Spinal cord (tissue), 10 donors: ENCODE results near the gene SASH3. TPM values are rescaled to one million over a fixed set of nuclear protein-coding genes. Genes with fewer than 3 reads are reported as not detected.

Source experiments
- DNase-seq, 6 donors: peaks; one replicate each; pipeline versions ENCODE4 v3.0.0 to v3.0.0-alpha.2; 2013 to 2015; ENCODE audit warnings: low spot score in 6 of 6, low read depth in 4 of 6
- H3K27ac ChIP-seq: one replicate; pipeline ENCODE4 v1.5.1; 2013; ENCODE audit warnings: low read depth, low read length, control low read depth
- H3K27me3 ChIP-seq: one replicate; pipeline ENCODE4 v1.6.1; 2013; ENCODE audit warnings: low read length; ENCODE audit not compliant: control insufficient read depth, insufficient read depth
- H3K36me3 ChIP-seq: one replicate; pipeline ENCODE4 v1.6.1; 2013; ENCODE audit warnings: low read length; ENCODE audit not compliant: control insufficient read depth, insufficient read depth
- H3K4me1 ChIP-seq: one replicate; pipeline ENCODE4 v1.6.1; 2013; ENCODE audit warnings: low read length; ENCODE audit not compliant: control insufficient read depth, insufficient read depth
- H3K4me3 ChIP-seq: one replicate; pipeline ENCODE4 v1.5.1; 2013; ENCODE audit warnings: low read depth, low read length, control low read depth
- H3K9me3 ChIP-seq: one replicate; pipeline ENCODE4 v1.6.1; 2013; ENCODE audit warnings: low read length; ENCODE audit not compliant: control insufficient read depth, insufficient read depth
- WGBS: methylation state at CpG from one replicate; pipeline ENCODE4 v1.1.5; 2013; ENCODE audit warnings: missing lambda C conversion rate; ENCODE audit not compliant: insufficient coverage; 5-methylcytosine and 5-hydroxymethylcytosine counted together
- polyA plus RNA-seq, 2 donors: library from polyadenylated mRNA; unstranded; fragments of 120-200 nt; gene quantifications; one replicate each; pipeline ENCODE4 v1.2.1, GENCODE V29; 2013; ENCODE audit not compliant: insufficient read length in 2 of 2
- small RNA-seq: library from RNA; depleted of rRNA; stranded (forward); fragments of <200 nt; gene quantifications from one replicate; pipeline ENCODE3, GENCODE V24; 2014; ENCODE audit warnings: low replicate concordance
- total RNA-seq, 2 donors: library from RNA; depleted of rRNA in 1 of 2; stranded (reverse); fragments of 120-200 nt in 1 of 2; fragments of >200 nt in 1 of 2; gene quantifications; one replicate each; pipeline versions ENCODE4 v1.2.3 to v1.2.4, GENCODE V29; 2013 to 2014
- donor health status: healthy.

Gene SASH3
- total and polyA plus RNA-seq, 4 donors, result 4.8 to 8.2 (median 5.2) TPM

GRCh38 chrX:129843459-129844306, 63.9 kb downstream of the SASH3 start, which contains the start of gene ZDHHC9:
ZDHHC9 (minus strand) TSS chrX:129843886; CDS start chrX:129841945, 1,941 bp downstream.
- DNase-seq, result peak; percentile 69 to 97 (median 74)
- no peaks in the 10 kb centered on the region for H3K36me3 ChIP-seq
- H3K4me3 ChIP-seq, result peak within 1 kb of the TSS; percentile 66
- H3K27ac ChIP-seq, result peak within 1 kb of the TSS; percentile 71
- H3K9me3 ChIP-seq, result no peaks in the 10 kb centered on the region
- WGBS, result 38% methylated on average over 66 of the region's 72 CpGs
- H3K4me1 ChIP-seq, result peaks cover 7% of the 10 kb centered on the region
- H3K27me3 ChIP-seq, result no peaks in the 10 kb centered on the region

Small RNA genes lying within 50 kb of the gene (small RNA-seq; reads per million reads assigned to genes)
- not detected for gene RF00017

Other genes starting within 250 kb of the SASH3 start
- 10 to 100 TPM; 25.5 to 37.2 TPM for gene OCRL, start 239.7 kb upstream of the SASH3 start, total RNA-seq
- gene OCRL, start 239.7 kb upstream of the SASH3 start, polyA plus RNA-seq, result 10 to 100 TPM; 32.8 to 34.6 TPM
- gene APLN, start 125.0 kb upstream of the SASH3 start, total RNA-seq, result 1 to 10 TPM; 4.7 to 5.3 TPM
- gene APLN, start 125.0 kb upstream of the SASH3 start, polyA plus RNA-seq, result 10 to 100 TPM; 10.3 to 12.2 TPM
- gene XPNPEP2, start 41.0 kb upstream of the SASH3 start, total RNA-seq, result 1 to 10 TPM; 2.0 to 4.1 TPM
- gene XPNPEP2, start 41.0 kb upstream of the SASH3 start, polyA plus RNA-seq, result 1 to 10 TPM in 1 of 2 donors, under 1 TPM in 1; 0.87 to 2.5 TPM
- 10 to 100 TPM; 36.4 to 68.4 TPM for gene ZDHHC9, start 63.9 kb downstream of the SASH3 start, total RNA-seq
- gene ZDHHC9, start 63.9 kb downstream of the SASH3 start, polyA plus RNA-seq, result 10 to 100 TPM; 90.3 to 96.7 TPM
- 10 to 100 TPM in 1 of 2 donors, 1 to 10 TPM in 1; 9.5 to 14.7 TPM for gene UTP14A, start 126.2 kb downstream of the SASH3 start, total RNA-seq
- gene UTP14A, start 126.2 kb downstream of the SASH3 start, polyA plus RNA-seq, result 10 to 100 TPM; 13.1 to 15.0 TPM
- gene BCORL1, start 202.7 kb downstream of the SASH3 start, total RNA-seq, result 1 to 10 TPM; 4.8 to 5.2 TPM
- 10 to 100 TPM; 13.8 to 15.5 TPM for gene BCORL1, start 202.7 kb downstream of the SASH3 start, polyA plus RNA-seq